Omental fat pad (tissue), 4 donors: ENCODE data around the gene MRPS26. TPM values are rescaled to one million over a fixed set of nuclear protein-coding genes. Genes with fewer than 3 reads are reported as not detected.

Source experiments
- ATAC-seq: fragments of 150-250 bp; one replicate; pipeline ENCODE4 v1.9.1; 2016; ENCODE audit warnings: mild to moderate bottlenecking, moderate library complexity; ENCODE audit not compliant: low FRiP score
- DNase-seq: peaks from one replicate; pipeline ENCODE4 v3.0.0-alpha.2; 2019; ENCODE audit warnings: low spot score
- CTCF ChIP-seq, 3 donors: fragments of 450-650 bp; IDR thresholded peaks; one replicate each; pipeline ENCODE4 v1.5.1; 2016 to 2017; ENCODE audit warnings: antibody characterized with exemption in 3 of 3, mild to moderate bottlenecking in 3 of 3, moderate library complexity in 2 of 3
- total RNA-seq, 4 donors: library from RNA; depleted of rRNA; stranded (reverse); fragments of >200 nt; gene quantifications; one replicate each; pipeline ENCODE4 v1.1.0, GENCODE V29; 2016

MRPS26 gene
- total RNA-seq, 4 donors from 2014 or later = 35.5 to 43.2 (median 37.7) TPM

- no peak for TF ChIP-seq CTCF (IDR thresholded peaks at IDR 0.05)
- no peak for DNase-seq
- ATAC-seq = no peak
Measured at GRCh38 chr20:3031524-3032147, 14.2 kb upstream of the MRPS26 start.

- no peak for TF ChIP-seq CTCF (IDR thresholded peaks at IDR 0.05)
- ATAC-seq (no peak), DNase-seq (no peak)
Measured at GRCh38 chr20:3032624-3033023, 13.2 kb upstream of the MRPS26 start.

- no peak for TF ChIP-seq CTCF (IDR thresholded peaks at IDR 0.05)
- no peak for ATAC-seq
- no peak for DNase-seq
Measured at GRCh38 chr20:3037654-3038053, 8.2 kb upstream of the MRPS26 start.

- no peak for ATAC-seq
- no peak for DNase-seq
- no peak for TF ChIP-seq CTCF (IDR thresholded peaks at IDR 0.05)
Measured at GRCh38 chr20:3038454-3038853, 7.4 kb upstream of the MRPS26 start.

GRCh38 chr20:3039426-3039825 lies 6.4 kb upstream of the MRPS26 start:
- no peak for DNase-seq
- ATAC-seq = no peak
- no peak for TF ChIP-seq CTCF (IDR thresholded peaks at IDR 0.05)

GRCh38 chr20:3040086-3040485 lies 5.8 kb upstream of the MRPS26 start:
- DNase-seq = no peak
- ATAC-seq = no peak
- TF ChIP-seq CTCF (IDR thresholded peaks at IDR 0.05) = no peak

GRCh38 chr20:3041854-3042409 lies 3.9 kb upstream of the MRPS26 start:
- no peak for DNase-seq
- ATAC-seq = no peak
- TF ChIP-seq CTCF (IDR thresholded peaks at IDR 0.05) = no peak
